ENCODE results near the gene NUP42.
"Not testable (repeated sequence)": the region's sequence is repeated elsewhere in the genome, so short reads cannot be mapped to it uniquely, and the experiment has no call there.

The NUP42 gene

GRCh38 chr7:23204241-23204640 lies 22.4 kb downstream of the NUP42 start:
- no peak for DNase-seq (ENCODE audit: low read depth in 2 of 2)

- DNase-seq (ENCODE audit: low read depth in 2 of 2): no peak
These were observed 23.7 kb downstream of the NUP42 start for GRCh38 chr7:23205577-23205908.

- DNase-seq (ENCODE audit: low read depth in 2 of 2): no peak
These were observed 24.3 kb downstream of the NUP42 start for GRCh38 chr7:23205909-23206767.

- DNase-seq (ENCODE audit: low read depth in 2 of 2): no peak
These were observed 25.2 kb downstream of the NUP42 start for GRCh38 chr7:23207021-23207420.

- DNase-seq (ENCODE audit: low read depth in 2 of 2): no peak
These were observed 26.0 kb downstream of the NUP42 start for GRCh38 chr7:23207884-23208283.

- DNase-seq (ENCODE audit: low read depth in 2 of 2): no peak
These were observed 26.5 kb downstream of the NUP42 start for GRCh38 chr7:23208316-23208715.

- no peak for DNase-seq (ENCODE audit: low read depth in 2 of 2)
These were observed 28.7 kb downstream of the NUP42 start for GRCh38 chr7:23210506-23210905.

- DNase-seq (ENCODE audit: low read depth in 2 of 2): no peak
These were observed 29.7 kb downstream of the NUP42 start for GRCh38 chr7:23211589-23211988.

- DNase-seq (ENCODE audit: low read depth in 2 of 2): no peak
These were observed 30.5 kb downstream of the NUP42 start for GRCh38 chr7:23212395-23212794.

- no peak for DNase-seq (ENCODE audit: low read depth in 2 of 2)
These were observed 31.0 kb downstream of the NUP42 start for GRCh38 chr7:23212841-23213240.

- DNase-seq (ENCODE audit: low read depth in 2 of 2): no peak
These were observed 31.9 kb downstream of the NUP42 start for GRCh38 chr7:23213755-23214154.

GRCh38 chr7:23214423-23214822 lies 32.6 kb downstream of the NUP42 start:
- no peak for DNase-seq (ENCODE audit: low read depth in 2 of 2)

- DNase-seq (ENCODE audit: low read depth in 2 of 2): no peak
These were observed 33.1 kb downstream of the NUP42 start for GRCh38 chr7:23214938-23215337.

- DNase-seq (ENCODE audit: low read depth in 2 of 2): no peak
These were observed 34.2 kb downstream of the NUP42 start for GRCh38 chr7:23216021-23216420.

GRCh38 chr7:23218196-23218595 lies 36.3 kb downstream of the NUP42 start:
- DNase-seq (ENCODE audit: low read depth in 2 of 2): no peak

GRCh38 chr7:23220690-23221305 lies 39.0 kb downstream of the NUP42 start:
- no peak for DNase-seq (ENCODE audit: low read depth in 2 of 2)

GRCh38 chr7:23222439-23223030 lies 40.7 kb downstream of the NUP42 start:
- no peak for DNase-seq (ENCODE audit: low read depth in 2 of 2)

GRCh38 chr7:23224364-23224763 lies 42.5 kb downstream of the NUP42 start:
- not testable (repeated sequence) for DNase-seq (ENCODE audit: low read depth in 2 of 2)

GRCh38 chr7:23226844-23227450 lies 45.1 kb downstream of the NUP42 start:
- DNase-seq (ENCODE audit: low read depth in 2 of 2): no peak

GRCh38 chr7:23228412-23228811 lies 46.6 kb downstream of the NUP42 start:
- DNase-seq (ENCODE audit: low read depth in 2 of 2): no peak

- DNase-seq (ENCODE audit: low read depth in 2 of 2): no peak
These were observed 48.8 kb downstream of the NUP42 start for GRCh38 chr7:23230641-23231101.

GRCh38 chr7:23232966-23233365 lies 51.1 kb downstream of the NUP42 start:
- DNase-seq (ENCODE audit: low read depth in 2 of 2): no peak
